Calu3 (cell line): Measurements from ENCODE around the gene TRABD2B. TPM values are rescaled to one million over a fixed set of nuclear protein-coding genes. Genes with fewer than 3 reads are reported as not detected.
A peak's percentile ranks its signal among the peaks of the same experiment; 100 is the strongest.

Source experiments
- BruUV-seq: library from RNA; stranded (reverse); fragments of 400-500 nt; replicated peaks from 2 replicates; lab custom pipeline; 2021; lab: Mats Ljungman, UMichigan
- CTCF ChIA-PET: fragments of 300-600 bp; sonication (Branson Sonifier 250); formaldehyde crosslinking; loops from one replicate; lab custom pipeline; 2022; ENCODE audit warnings: antibody characterized with exemption; lab: Charles Lee
- DNase-seq: peaks from one replicate; pipeline ENCODE4 v3.0.0; 2022
- H3K27ac Mint-ChIP-seq: one replicate; pipeline ENCODE4 v1.8.0; 2022; ENCODE audit warnings: mixed read lengths; ENCODE audit not compliant: unreplicated experiment
- H3K27me3 Mint-ChIP-seq: one replicate; pipeline ENCODE4 v1.8.0; 2022; ENCODE audit warnings: mixed read lengths; ENCODE audit not compliant: unreplicated experiment
- H3K36me3 Mint-ChIP-seq: one replicate; pipeline ENCODE4 v1.8.0; 2022; ENCODE audit warnings: mild to moderate bottlenecking, moderate library complexity, mixed read lengths; ENCODE audit not compliant: insufficient read depth, unreplicated experiment
- H3K4me1 Mint-ChIP-seq: one replicate; pipeline ENCODE4 v1.8.0; 2022; ENCODE audit warnings: mild to moderate bottlenecking, low read depth, mixed read lengths; ENCODE audit not compliant: unreplicated experiment
- H3K4me3 Mint-ChIP-seq: one replicate; pipeline ENCODE4 v1.8.0; 2022; ENCODE audit warnings: mild to moderate bottlenecking, low read depth, moderate library complexity, mixed read lengths; ENCODE audit not compliant: unreplicated experiment
- H3K9me3 Mint-ChIP-seq: one replicate; pipeline ENCODE4 v1.8.0; 2022; ENCODE audit warnings: low read depth, mixed read lengths; ENCODE audit not compliant: unreplicated experiment
- intact Hi-C: fragments of 100-400 bp; cut with micrococcal nuclease; formaldehyde crosslinking; loops from one replicate; pipeline ENCODE4 v1.10.0; 2022; ENCODE audit not compliant: unreplicated experiment
- total RNA-seq: library from RNA; stranded (reverse); gene quantifications from 2 replicates; pipeline ENCODE4 v1.2.3, GENCODE V29; 2022
- TF ChIP-seq, protein P1 (sequence below): fragments of 200-600 bp; IDR thresholded peaks from one replicate; pipeline ENCODE4 v1.8.0; 2022; ENCODE audit warnings: antibody characterized with exemption; ENCODE audit not compliant: unreplicated experiment

The TRABD2B gene
- total RNA-seq, 1 experiment from 2014 or later, result 0.42 TPM

DNA sequence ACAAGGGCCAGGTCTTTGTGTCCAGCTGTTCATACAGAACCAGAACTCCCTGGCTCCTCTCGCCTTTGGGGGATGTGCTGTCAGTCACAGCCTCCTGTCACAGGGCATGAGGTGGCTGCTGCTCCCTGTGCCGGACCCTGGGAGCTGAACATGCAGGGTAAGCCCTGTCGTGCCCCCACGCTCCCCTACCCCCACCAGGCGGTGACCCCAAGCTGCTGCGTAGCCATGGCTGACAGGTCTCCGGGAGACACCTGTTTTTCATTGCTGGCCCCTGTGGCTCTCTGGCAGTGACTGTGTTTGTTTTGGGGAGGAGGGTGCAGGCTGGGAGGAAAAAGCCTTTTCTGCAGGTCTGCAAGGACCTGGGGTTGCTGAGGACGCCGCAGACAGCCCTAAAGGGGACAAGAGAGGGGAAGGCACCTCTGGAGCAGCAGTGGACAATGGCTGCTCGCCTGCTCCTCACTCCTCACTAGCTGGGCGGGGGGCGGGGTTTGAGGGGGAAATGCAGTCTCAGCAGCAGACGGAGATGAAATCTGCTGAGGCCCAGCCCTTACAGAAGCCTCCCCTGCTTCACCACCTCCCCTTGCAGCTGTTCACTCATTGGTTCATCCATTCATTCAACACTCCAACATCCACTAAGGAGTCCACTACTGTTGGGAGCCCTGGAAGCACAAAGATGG lies 81.4 kb downstream of the TRABD2B start:
- no TSS peak for BruUV-seq
- Mint-ChIP-seq H3K36me3 (no peaks in the 10 kb centered on the region), H3K4me1 (peaks cover 39% of the 10 kb centered on the region), H3K27me3 (no peaks in the 10 kb centered on the region), H3K27ac (no peak overlapping the region), H3K9me3 (no peaks in the 10 kb centered on the region), H3K4me3 (no peak overlapping the region)
- intact Hi-C loops, result no loop called here
- TF ChIP-seq, protein P1, sequence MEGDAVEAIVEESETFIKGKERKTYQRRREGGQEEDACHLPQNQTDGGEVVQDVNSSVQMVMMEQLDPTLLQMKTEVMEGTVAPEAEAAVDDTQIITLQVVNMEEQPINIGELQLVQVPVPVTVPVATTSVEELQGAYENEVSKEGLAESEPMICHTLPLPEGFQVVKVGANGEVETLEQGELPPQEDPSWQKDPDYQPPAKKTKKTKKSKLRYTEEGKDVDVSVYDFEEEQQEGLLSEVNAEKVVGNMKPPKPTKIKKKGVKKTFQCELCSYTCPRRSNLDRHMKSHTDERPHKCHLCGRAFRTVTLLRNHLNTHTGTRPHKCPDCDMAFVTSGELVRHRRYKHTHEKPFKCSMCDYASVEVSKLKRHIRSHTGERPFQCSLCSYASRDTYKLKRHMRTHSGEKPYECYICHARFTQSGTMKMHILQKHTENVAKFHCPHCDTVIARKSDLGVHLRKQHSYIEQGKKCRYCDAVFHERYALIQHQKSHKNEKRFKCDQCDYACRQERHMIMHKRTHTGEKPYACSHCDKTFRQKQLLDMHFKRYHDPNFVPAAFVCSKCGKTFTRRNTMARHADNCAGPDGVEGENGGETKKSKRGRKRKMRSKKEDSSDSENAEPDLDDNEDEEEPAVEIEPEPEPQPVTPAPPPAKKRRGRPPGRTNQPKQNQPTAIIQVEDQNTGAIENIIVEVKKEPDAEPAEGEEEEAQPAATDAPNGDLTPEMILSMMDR, result no peak
- CTCF ChIA-PET, result no interaction called here
- no peak for DNase-seq

DNA sequence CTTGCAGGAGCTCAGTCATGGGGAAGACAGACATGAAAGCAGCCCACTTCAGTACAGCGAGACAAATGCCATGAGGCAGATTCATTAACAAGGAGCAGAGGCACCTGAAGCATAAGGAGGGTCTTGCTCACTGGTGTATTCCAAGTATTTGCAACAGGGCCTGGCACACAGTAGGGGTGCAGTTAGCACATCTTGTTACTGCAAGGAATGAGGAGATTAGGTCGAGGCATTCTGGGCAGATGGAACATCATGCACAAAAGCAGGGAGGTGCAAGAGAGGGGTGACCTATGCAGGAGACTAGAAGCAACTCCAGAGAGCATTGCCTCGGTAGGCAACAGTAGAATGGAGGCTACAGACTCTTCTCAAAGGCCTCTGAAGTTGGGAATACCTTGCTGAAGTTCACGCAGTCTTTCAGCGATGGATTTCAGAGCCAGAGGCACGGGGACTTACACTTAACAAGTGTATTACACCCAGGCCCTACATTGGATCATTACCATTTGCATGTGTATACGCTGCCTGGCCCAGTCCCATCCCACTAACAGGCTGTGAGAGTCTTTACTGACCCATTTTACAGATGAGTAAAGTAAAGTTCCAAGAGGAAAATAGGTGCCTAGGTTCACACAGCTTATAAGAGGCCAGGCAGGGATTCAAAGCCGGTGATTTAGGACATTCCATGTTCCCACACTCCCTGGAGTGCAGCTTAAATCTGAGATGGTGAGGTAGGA lies 82.1 kb downstream of the TRABD2B start:
- CTCF ChIA-PET, result no interaction called here
- no peak for DNase-seq
- Mint-ChIP-seq H3K27me3 (no peaks in the 10 kb centered on the region), H3K27ac (no peak overlapping the region), H3K4me1 (peaks cover 39% of the 10 kb centered on the region), H3K36me3 (no peaks in the 10 kb centered on the region), H3K4me3 (no peak overlapping the region), H3K9me3 (no peaks in the 10 kb centered on the region)
- TF ChIP-seq, protein P1, result no peak
- intact Hi-C loops, result no loop called here
- no TSS peak for BruUV-seq

DNA sequence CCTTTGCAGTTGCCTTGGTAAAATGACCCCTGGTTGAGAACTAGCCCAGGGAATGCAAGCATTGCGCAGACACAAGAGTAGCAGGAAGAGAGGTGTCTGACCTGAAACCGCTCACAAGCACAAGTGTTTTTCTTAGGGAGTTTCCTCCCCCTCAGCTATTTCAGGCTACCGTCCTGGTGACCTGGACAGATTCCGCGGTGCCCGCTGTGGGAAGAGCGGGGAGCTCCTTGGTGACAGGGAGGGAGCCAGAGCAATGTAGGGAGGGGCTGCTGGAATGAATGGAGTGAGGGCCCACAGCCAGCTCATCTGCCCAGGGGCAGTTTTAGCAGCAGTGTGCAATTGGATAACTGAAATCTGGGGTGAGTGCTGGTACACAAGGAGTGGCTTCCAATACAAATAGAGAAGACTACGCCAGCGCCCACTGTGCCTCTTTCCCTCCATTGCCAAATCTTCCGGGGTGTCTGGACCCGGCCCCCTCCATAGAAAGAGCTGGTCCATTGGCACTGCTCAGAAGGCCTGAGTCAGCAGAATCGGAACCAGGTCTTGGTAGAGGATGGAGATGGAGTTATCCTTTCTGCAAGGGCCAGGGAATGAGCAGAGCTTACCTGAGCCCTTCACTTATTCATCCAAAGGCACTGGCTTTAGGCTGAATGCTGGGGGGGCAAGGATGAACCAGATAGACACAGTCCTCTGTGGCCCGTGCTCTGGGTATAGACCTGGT lies 82.8 kb downstream of the TRABD2B start:
- Mint-ChIP-seq H3K4me3 (no peak overlapping the region), H3K27me3 (no peaks in the 10 kb centered on the region), H3K27ac (no peak overlapping the region), H3K9me3 (no peaks in the 10 kb centered on the region), H3K36me3 (no peaks in the 10 kb centered on the region), H3K4me1 (peaks cover 39% of the 10 kb centered on the region)
- TF ChIP-seq, protein P1, result no peak
- DNase-seq, result peak; percentile 21
- intact Hi-C loops, result no loop called here
- CTCF ChIA-PET, result interaction anchor here (1.0 kb wide), 1 partner anchor 13 kb away, joined by 3 read pairs; no protein-coding TSS in a partner anchor
- BruUV-seq, result no TSS peak

DNA sequence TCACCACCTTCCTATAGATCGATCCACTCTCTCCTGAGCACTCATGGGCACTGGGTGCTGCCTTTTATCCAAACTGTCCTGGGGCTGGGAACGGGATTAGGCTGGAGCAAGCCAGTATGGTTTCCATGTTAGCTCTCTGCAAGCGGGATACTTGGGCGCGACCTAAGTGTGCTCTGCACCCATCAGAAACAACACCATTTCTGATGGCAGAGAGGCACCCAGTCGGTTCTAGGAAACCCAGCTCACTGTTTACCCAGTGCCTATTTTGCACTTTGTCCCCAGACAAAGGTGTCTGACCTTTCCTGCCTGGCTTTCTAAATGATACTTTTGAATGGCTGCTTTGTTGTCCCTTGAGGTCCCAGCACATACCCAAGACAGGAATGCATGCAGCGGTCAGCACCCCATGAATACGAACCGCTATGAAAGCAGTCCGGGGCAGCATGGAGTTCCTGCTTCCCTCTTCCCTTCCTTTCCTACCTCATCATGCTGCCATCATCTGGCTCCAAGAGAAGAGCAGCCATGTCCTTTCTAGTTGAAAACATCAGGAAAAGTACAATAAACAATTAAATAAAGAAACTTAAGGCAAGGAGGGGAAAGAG lies 83.9 kb downstream of the TRABD2B start:
- TF ChIP-seq, protein P1, result no peak
- Mint-ChIP-seq H3K9me3 (no peaks in the 10 kb centered on the region), H3K27me3 (no peaks in the 10 kb centered on the region), H3K4me1 (peaks cover 39% of the 10 kb centered on the region), H3K4me3 (no peak overlapping the region), H3K27ac (peak overlapping the region; percentile 4), H3K36me3 (no peaks in the 10 kb centered on the region)
- CTCF ChIA-PET, result no interaction called here
- no peak for DNase-seq
- intact Hi-C loops, result no loop called here
- BruUV-seq, result no TSS peak
